Adrenal gland (tissue), 12 donors: ENCODE measurements around the gene WWOX. TPM values are rescaled to one million over a fixed set of nuclear protein-coding genes. Genes with fewer than 3 reads are reported as not detected.

Source experiments
- DNase-seq, 7 donors: peaks; one replicate each; pipeline ENCODE4 v3.0.0-alpha.2; 2019 to 2020
- H3K27ac ChIP-seq, 5 donors: fragments of 200-600 bp; sonication (generic) in 4 of 5; 1 replicate in 3 of 5; 2 replicates in 2 of 5; pipeline versions ENCODE4 v1.5.1 to v1.8.0; 2016 to 2020; ENCODE audit warnings: mild to moderate bottlenecking in 1 of 5
- H3K27me3 ChIP-seq: fragments of 200-600 bp; 2 replicates; pipeline ENCODE4 v1.8.0; 2021
- H3K36me3 ChIP-seq, 2 donors: fragments of 200-600 bp; replicated peaks in 1 of 2; 1 replicate in 1 of 2; 2 replicates in 1 of 2; pipeline versions ENCODE4 v1.5.1 to v1.8.0; 2018 to 2022
- H3K4me1 ChIP-seq, 2 donors: fragments of 200-600 bp; replicated peaks in 1 of 2; 1 replicate in 1 of 2; 2 replicates in 1 of 2; pipeline versions ENCODE4 v1.5.1 to v1.8.0; 2018 to 2021
- H3K4me3 ChIP-seq, 4 donors: fragments of 200-600 bp; sonication (generic) in 3 of 4; one replicate each; pipeline ENCODE4 v1.5.1; 2016 to 2018
- H3K9me3 ChIP-seq, 3 donors: fragments of 200-600 bp; sonication (generic) in 1 of 3; replicated peaks in 1 of 3; 1 replicate in 2 of 3; 2 replicates in 1 of 3; pipeline versions ENCODE4 v1.5.1 to v1.8.0; 2016 to 2021
- POLR2A ChIP-seq, 2 donors: fragments of 450-650 bp; IDR thresholded peaks; one replicate each; pipeline ENCODE4 v1.6.1; 2017; ENCODE audit warnings: antibody characterized with exemption in 2 of 2, mild to moderate bottlenecking in 2 of 2, moderate library complexity in 1 of 2
- WGBS, 4 donors: extraction: QIAGEN DNeasy Blood & Tissue Kit in 2 of 4; methylation state at CpG; one replicate each; pipeline versions ENCODE4 v1.1.5 to v1.1.7; 2013 to 2017; 5-methylcytosine and 5-hydroxymethylcytosine counted together
- intact Hi-C, 2 donors: fragments of 100-400 bp; cut with DNase I; formaldehyde crosslinking; loops; one replicate each; pipeline versions ENCODE4 v1.14.1 to v1.15.0; 2022 to 2023
- polyA plus RNA-seq, 3 donors: library from polyadenylated mRNA; stranded (reverse); fragments of 200-250 nt in 2 of 3; fragments of 350-450 nt in 1 of 3; fragmentation: Illumina TruSeq in 1 of 3; extraction: RNeasy Lipid Tissue Mini Kit (QIAGEN cat#74804) in 1 of 3; gene quantifications; one replicate each; pipeline ENCODE4 v1.2.3, GENCODE V29; 2013 to 2014
- total RNA-seq, 9 donors: library from RNA; depleted of rRNA in 4 of 9; stranded (reverse); fragments of >200 nt in 4 of 9; fragments of 120-200 nt in 1 of 9; fragmentation: NEBNext Ultra II Directional in 1 of 9; extraction: Animal tissue kit (Norgen Biotek cat#: 25700) in 1 of 9; gene quantifications; one replicate each; pipeline versions ENCODE4 v1.1.0 to v1.2.4, GENCODE V29; 2013 to 2023
- TF ChIP-seq, protein P1 (sequence below), 6 experiments: fragments of 450-650 bp in 4 of 6; fragments of 200-600 bp in 2 of 6; sonication (generic) in 1 of 6; IDR thresholded peaks; 1 replicate in 5 of 6; 2 replicates in 1 of 6; pipeline versions ENCODE4 v1.5.1 to v1.8.0; 2016 to 2021; ENCODE audit warnings: antibody characterized with exemption in 6 of 6, mild to moderate bottlenecking in 2 of 6, moderate library complexity in 1 of 6
- donor health status: healthy with polysubstance abuse.
- donor health status: Bipolar disorder and iron deficiency.
- donor health status: DM: yes; HTN: yes; CAD: no.
- donor health status: DM: no; HTN: no; CAD: no.
- donor health status: DM: no; HTN: no; CAD: no.
- donor health status: DM: yes; HTN: yes; CAD: no.

The WWOX gene
- total and polyA plus RNA-seq, 12 donors: 11.8 to 74.6 (median 20.5) TPM

DNA sequence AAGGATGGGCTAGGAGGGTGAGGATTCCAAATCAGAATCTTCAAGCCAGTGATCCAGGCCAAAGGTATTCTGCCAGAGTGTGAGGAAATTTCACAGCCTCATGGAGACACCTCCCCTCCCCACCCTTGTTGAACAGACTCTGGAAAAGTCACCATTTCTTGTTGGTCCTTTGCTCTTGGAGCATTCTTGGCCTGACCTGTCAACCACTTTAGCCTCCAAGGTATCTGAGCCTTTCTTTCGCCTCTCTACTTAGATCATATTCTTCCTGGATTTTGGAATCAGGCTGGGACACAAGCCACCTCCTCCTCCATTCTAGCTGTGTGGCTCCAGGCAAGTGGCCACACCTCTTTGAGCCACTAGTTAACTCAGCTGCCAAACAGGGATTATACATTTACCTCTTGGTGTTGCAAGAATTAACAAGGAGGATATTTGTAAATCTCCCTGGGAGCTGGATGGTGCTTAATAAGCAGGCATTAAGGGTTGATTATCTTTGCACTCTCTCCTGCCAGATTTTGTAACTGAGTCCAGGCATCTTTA lies 193.5 kb downstream of the WWOX start:
- Histone ChIP-seq H3K4me3 (no peak overlapping the region), H3K4me1 (no peaks in the 10 kb centered on the region), H3K27ac (no peak overlapping the region), H3K36me3 (no peaks in the 10 kb centered on the region), H3K27me3 (no peaks in the 10 kb centered on the region), H3K9me3 (no peaks in the 10 kb centered on the region)
- intact Hi-C loops: no loop called here
- no peak for DNase-seq
- 85 to 100% (median 90%) methylated on average over 1 of the region's 1 CpG for WGBS, 4 donors
- TF ChIP-seq, protein P1, sequence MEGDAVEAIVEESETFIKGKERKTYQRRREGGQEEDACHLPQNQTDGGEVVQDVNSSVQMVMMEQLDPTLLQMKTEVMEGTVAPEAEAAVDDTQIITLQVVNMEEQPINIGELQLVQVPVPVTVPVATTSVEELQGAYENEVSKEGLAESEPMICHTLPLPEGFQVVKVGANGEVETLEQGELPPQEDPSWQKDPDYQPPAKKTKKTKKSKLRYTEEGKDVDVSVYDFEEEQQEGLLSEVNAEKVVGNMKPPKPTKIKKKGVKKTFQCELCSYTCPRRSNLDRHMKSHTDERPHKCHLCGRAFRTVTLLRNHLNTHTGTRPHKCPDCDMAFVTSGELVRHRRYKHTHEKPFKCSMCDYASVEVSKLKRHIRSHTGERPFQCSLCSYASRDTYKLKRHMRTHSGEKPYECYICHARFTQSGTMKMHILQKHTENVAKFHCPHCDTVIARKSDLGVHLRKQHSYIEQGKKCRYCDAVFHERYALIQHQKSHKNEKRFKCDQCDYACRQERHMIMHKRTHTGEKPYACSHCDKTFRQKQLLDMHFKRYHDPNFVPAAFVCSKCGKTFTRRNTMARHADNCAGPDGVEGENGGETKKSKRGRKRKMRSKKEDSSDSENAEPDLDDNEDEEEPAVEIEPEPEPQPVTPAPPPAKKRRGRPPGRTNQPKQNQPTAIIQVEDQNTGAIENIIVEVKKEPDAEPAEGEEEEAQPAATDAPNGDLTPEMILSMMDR (IDR thresholded peaks at IDR 0.05): no peak
- TF ChIP-seq POLR2A (IDR thresholded peaks at IDR 0.05): no peak

DNA sequence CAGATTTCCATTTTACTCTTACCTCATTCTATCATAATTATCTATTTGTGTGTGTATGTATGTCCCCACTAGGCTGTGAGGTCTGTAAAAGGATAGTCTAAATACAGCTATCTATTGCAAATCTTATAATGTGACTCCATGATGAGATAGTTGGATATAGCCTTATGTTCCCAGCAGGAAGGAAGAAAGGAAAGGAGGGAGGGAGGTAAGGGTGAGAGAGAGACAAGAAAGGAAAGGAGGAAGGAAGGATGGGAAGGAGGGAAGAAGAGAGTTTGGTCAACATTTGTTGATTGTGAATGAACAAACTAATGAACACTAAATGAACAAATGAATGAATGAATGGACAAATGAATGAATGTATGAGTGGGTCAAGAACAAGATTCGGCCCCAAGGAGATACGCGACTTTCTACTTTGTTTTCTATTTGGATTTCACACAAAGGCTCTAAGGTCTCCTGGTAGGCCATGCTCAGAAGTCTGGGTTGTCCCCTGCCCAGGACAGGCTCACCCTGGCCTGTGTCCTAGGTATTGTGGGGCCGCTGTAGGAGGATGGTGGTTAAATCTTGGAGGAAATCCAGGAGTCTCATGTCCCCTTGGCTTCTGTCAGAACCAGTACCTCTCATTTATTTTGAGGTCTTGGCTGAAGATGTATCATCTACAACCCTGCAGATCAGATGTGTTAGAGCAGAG lies 195.2 kb downstream of the WWOX start:
- Histone ChIP-seq H3K9me3 (no peaks in the 10 kb centered on the region), H3K27ac (no peak overlapping the region), H3K4me1 (no peaks in the 10 kb centered on the region), H3K27me3 (no peaks in the 10 kb centered on the region), H3K36me3 (no peaks in the 10 kb centered on the region), H3K4me3 (no peak overlapping the region)
- intact Hi-C loops: no loop called here
- TF ChIP-seq POLR2A (IDR thresholded peaks at IDR 0.05): no peak
- TF ChIP-seq, protein P1 (IDR thresholded peaks at IDR 0.05): no peak
- WGBS, 4 donors: 94 to 96% (median 95%) methylated on average over 4 of the region's 4 CpGs
- no peak for DNase-seq

DNA sequence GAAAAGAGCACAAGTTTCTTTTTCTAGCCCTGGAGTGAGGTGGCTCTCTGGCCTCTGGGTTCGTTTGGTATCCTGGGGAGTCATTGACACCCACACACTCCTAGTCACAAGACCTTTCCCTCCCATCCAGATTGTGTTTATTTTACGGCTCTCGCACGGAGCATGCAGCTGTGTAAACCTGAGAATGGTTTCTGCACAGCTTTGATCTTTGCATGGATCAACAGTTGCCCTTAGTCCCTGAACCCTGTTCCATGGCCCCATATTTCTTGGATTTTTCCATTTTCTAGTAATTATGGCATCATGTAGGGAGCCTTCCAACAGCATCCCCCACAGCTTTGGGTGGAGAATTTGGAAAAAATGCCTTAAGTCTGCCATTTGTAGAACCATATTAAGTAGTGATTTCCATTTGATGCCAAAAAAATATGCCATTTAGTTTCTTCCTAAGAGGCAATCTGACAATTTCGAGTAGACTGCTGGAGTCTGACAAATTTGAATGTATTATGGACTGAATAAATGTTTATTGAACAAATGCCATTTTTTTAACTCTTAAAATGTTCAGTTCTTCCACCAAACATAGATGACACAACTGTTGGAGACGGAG lies 197.7 kb downstream of the WWOX start:
- intact Hi-C loops: no loop called here

DNA sequence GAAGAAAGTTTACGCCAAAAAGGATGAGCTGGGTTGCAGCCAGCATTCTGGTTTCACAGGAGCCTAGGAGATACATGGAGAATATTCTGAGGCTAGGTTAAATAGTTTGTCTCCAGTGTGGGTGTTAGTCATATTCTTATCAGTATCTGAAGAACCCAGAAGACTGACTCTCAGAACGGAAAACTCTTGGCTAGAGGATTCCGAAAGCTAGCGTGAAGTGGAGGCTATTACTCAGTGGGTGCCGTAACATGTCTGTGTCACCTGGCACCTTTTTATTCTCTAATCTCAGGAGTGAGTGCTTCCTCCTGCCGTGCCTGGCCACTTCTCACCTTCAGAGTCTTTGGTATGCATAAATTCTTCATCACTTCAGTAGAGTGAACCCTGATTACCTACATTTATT lies 199.5 kb downstream of the WWOX start:
- no peaks in the 10 kb centered on the region for H3K9me3 ChIP-seq
- WGBS, 4 donors: 79 to 87% (median 83%) methylated on average over 6 of the region's 6 CpGs
- DNase-seq: no peak

More for the DNA sequence above, 197.7 kb downstream of the WWOX start:
- 64 to 76% (median 71%) methylated on average over 6 of the region's 6 CpGs for WGBS, 4 donors
- no peak for TF ChIP-seq POLR2A (IDR thresholded peaks at IDR 0.05)
- Histone ChIP-seq H3K9me3 (no peaks in the 10 kb centered on the region), H3K27me3 (no peaks in the 10 kb centered on the region), H3K27ac (no peak overlapping the region), H3K36me3 (no peaks in the 10 kb centered on the region), H3K4me3 (no peak overlapping the region), H3K4me1 (no peaks in the 10 kb centered on the region)
- DNase-seq: no peak

More for the DNA sequence above, 199.5 kb downstream of the WWOX start:
- no peaks in the 10 kb centered on the region for H3K27me3 ChIP-seq
- no peak for TF ChIP-seq POLR2A (IDR thresholded peaks at IDR 0.05)
- TF ChIP-seq, protein P1 (IDR thresholded peaks at IDR 0.05): no peak
- H3K4me3 ChIP-seq: no peak overlapping the region
- no peak overlapping the region for H3K27ac ChIP-seq
- intact Hi-C loops: no loop called here
- no peaks in the 10 kb centered on the region for H3K36me3 ChIP-seq
- no peaks in the 10 kb centered on the region for H3K4me1 ChIP-seq
